ENCODE results near the gene LY6G6C. TPM values are rescaled to one million over a fixed set of nuclear protein-coding genes. Genes with fewer than 3 reads are reported as not detected.

The LY6G6C gene
- total RNA-seq, result not detected

GRCh38 chr6:31721351-31722020, at the start of gene LY6G6C:
LY6G6C (minus strand) TSS chr6:31721746; CDS start chr6:31721679, 67 bp downstream.
- Mint-ChIP-seq H3K4me3 (no peak within 1 kb of the TSS), H3K27ac (no peak within 1 kb of the TSS), H3K36me3 (ENCODE audit: low read depth) (no peaks in the 10 kb centered on the region), H3K27me3 (no peaks in the 10 kb centered on the region), H3K4me1 (ENCODE audit: low read depth) (peaks cover 18% of the 10 kb centered on the region), H3K9me3 (no peaks in the 10 kb centered on the region)
- intact Hi-C loops (cut with micrococcal nuclease), result no loop called here
- ChIA-PET POLR2A (interaction anchor here (1.9 to 2.1 kb wide), 2 partner anchors 44 to 58 kb away, joined by 5 to 6 read pairs; partner anchors contain the start of gene GPANK1), CTCF (no interaction called here)
- ATAC-seq (no peak), DNase-seq (no peak)
- no peak for TF ChIP-seq CTCF (IDR thresholded peaks at IDR 0.05)

GRCh38 chr6:31770860-31771259, 49.3 kb upstream of the LY6G6C start:
- ChIA-PET POLR2A (interaction anchor here (0.6 to 1.8 kb wide), 5 partner anchors 25 to 1182 kb away, joined by 3 to 6 read pairs (median 3); partner anchors contain the start of genes DXO and VARS1), CTCF (interaction anchor here (1.2 to 4.5 kb wide), 12 partner anchors 8 to 173 kb away, joined by 3 to 59 read pairs (median 14); partner anchors contain the start of genes CLIC1, DDAH2, HSPA1A and HSPA1L)
- Mint-ChIP-seq H3K4me1 (ENCODE audit: low read depth) (peaks cover 32% of the 10 kb centered on the region), H3K36me3 (ENCODE audit: low read depth) (no peaks in the 10 kb centered on the region), H3K9me3 (no peaks in the 10 kb centered on the region), H3K27ac (no peak overlapping the region), H3K27me3 (no peaks in the 10 kb centered on the region), H3K4me3 (no peak overlapping the region)
- TF ChIP-seq CTCF (IDR thresholded peaks at IDR 0.05), result no peak
- DNase-seq (no peak), ATAC-seq (no peak)
- intact Hi-C loops (cut with micrococcal nuclease), result no loop called here

GRCh38 chr6:31769684-31770371, 48.3 kb upstream of the LY6G6C start:
- H3K27ac Mint-ChIP-seq, result no peak overlapping the region
- intact Hi-C loops (cut with micrococcal nuclease), result no loop called here
- ChIA-PET CTCF (interaction anchor here (0.6 to 4.5 kb wide), 33 partner anchors 8 to 196 kb away, joined by 3 to 59 read pairs (median 5); partner anchors contain the start of genes CLIC1, DDAH2, HSPA1A and HSPA1B), POLR2A (interaction anchor here (0.7 to 1.9 kb wide), 6 partner anchors 11 to 202 kb away, joined by 3 to 7 read pairs (median 3); partner anchors contain the start of genes DXO and VARS1)
- H3K9me3 Mint-ChIP-seq, result no peaks in the 10 kb centered on the region
- H3K4me1 Mint-ChIP-seq (ENCODE audit: low read depth), result peaks cover 26% of the 10 kb centered on the region
- DNase-seq (peak; percentile 90), ATAC-seq (peak; percentile 87)
- H3K27me3 Mint-ChIP-seq, result no peaks in the 10 kb centered on the region
- no peak overlapping the region for H3K4me3 Mint-ChIP-seq
- H3K36me3 Mint-ChIP-seq (ENCODE audit: low read depth), result no peaks in the 10 kb centered on the region
- TF ChIP-seq CTCF (IDR thresholded peaks at IDR 0.05), result peak; percentile 84

GRCh38 chr6:31768363-31769257, 47.1 kb upstream of the LY6G6C start:
- DNase-seq (no peak), ATAC-seq (no peak)
- intact Hi-C loops (cut with micrococcal nuclease), result no loop called here
- H3K36me3 Mint-ChIP-seq (ENCODE audit: low read depth), result peaks cover 2% of the 10 kb centered on the region
- H3K4me1 Mint-ChIP-seq (ENCODE audit: low read depth), result peaks cover 21% of the 10 kb centered on the region
- no peak overlapping the region for H3K27ac Mint-ChIP-seq
- no peaks in the 10 kb centered on the region for H3K9me3 Mint-ChIP-seq
- TF ChIP-seq CTCF (IDR thresholded peaks at IDR 0.05), result no peak
- ChIA-PET POLR2A (interaction anchor here (1.9 kb wide), 1 partner anchor 10 kb away, joined by 7 read pairs; no protein-coding TSS in a partner anchor), CTCF (interaction anchor here (0.6 to 4.5 kb wide), 18 partner anchors 10 to 197 kb away, joined by 3 to 59 read pairs (median 8); partner anchors contain the start of genes CLIC1, DDAH2, LSM2 and MSH5)
- no peak overlapping the region for H3K4me3 Mint-ChIP-seq
- H3K27me3 Mint-ChIP-seq, result no peaks in the 10 kb centered on the region
